ENCODE results near the gene PLEKHA4. TPM values are rescaled to one million over a fixed set of nuclear protein-coding genes. Genes with fewer than 3 reads are reported as not detected.
A peak's percentile ranks its signal among the peaks of the same experiment; 100 is the strongest.

The PLEKHA4 gene
- total RNA-seq, 1 experiment from 2014 or later, result 27.8 TPM

DNA sequence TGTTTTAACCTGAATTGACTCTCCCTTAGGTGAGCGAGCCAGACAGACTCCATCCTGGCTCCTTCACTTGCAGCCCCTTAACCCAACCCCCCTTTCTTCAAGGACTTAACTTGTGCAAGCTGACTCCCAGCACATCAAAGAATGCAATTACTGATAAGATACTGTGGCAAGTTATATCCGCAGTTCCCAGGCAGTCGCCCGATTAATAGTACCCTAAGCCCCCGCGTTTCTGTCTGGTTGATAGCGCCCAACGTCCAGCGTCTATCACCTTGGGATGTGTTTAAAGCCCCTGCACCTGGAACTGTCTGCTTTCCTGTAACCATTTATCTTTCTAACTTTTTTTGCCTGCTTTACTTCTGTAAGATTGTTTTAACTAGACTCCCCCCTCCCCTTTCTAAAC is 38.3 kb downstream of the PLEKHA4 start:
- DNase-seq (ENCODE audit: low read depth), result no peak

DNA sequence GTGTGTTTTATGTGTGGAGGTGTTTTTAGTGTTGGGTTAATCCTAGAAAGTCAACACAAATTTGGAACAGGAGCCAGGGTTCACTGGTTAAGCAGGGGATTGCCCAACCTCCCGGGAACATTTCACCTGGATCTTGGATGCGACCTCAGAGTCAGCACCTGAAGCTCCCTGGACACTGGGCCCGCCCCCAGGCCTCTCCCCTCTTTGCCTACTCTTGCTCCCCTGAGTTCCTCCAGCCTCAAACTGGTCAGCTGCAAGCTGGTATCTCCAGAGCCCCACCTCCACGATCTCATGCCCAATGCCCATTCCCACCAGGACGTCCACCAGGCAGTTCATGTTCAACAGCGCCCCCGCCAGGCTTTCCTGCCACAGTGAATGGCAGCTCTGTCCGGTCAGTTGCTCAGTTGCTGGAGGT is 41.8 kb downstream of the PLEKHA4 start:
- no peak for DNase-seq (ENCODE audit: low read depth)

DNA sequence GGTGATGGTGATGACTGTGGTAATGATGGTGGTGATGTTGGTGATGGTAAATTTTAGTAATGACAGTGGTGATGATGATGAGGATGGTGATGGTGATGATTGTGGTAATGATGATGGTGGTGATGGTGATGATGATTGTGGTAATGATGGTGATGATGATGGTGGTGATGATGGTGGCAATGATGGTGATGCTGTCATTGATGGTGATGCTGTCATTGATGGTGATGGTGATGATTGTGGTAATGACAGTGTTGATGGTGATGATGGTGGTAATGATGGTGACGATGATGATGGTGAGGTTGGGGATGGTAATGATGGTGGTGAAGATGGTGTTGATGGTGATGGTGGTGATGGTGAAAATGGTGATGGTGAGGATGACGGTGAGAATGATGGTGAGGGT is 45.9 kb downstream of the PLEKHA4 start:
- no peak for DNase-seq (ENCODE audit: low read depth)

DNA sequence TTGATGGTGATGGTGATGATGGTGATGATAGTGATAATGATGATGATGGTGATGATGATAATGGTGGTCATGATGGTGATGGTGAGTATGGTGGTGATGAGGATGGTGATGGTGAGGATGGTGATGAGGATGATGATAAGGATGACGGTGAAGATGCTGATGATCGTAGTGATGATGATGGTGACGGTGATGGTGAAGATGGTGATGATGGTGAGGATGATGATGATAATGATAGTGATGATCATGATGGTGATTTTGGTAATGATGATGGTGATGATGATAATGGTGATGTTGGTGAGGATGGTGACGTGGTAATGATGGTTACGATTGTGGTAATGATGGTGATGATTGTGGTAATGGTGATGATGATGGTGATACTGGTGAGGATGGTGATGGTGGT is 46.8 kb downstream of the PLEKHA4 start:
- no peak for DNase-seq (ENCODE audit: low read depth)

DNA sequence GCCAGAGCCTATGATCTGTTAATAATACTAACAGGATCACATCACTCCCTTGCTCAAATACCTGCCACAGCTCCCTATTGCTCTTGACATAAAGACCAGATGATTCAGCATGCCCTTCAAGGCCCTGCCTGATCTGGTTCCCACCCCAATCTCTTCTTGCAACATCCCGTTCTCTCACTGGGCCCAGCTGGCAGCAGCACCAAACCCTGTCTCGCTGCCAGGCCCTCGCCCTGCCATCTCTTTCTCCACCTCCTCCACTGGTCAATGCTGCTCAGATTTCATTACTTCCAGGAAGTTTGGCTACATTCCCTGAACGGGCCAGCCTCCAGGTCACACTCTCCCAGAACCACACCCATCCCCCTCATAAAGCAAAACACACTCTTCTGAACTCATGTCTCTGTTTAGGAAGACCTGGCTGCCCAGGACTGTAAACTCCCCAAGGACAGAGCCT is 49.0 kb downstream of the PLEKHA4 start:
- peak; percentile 86 for DNase-seq (ENCODE audit: low read depth)

DNA sequence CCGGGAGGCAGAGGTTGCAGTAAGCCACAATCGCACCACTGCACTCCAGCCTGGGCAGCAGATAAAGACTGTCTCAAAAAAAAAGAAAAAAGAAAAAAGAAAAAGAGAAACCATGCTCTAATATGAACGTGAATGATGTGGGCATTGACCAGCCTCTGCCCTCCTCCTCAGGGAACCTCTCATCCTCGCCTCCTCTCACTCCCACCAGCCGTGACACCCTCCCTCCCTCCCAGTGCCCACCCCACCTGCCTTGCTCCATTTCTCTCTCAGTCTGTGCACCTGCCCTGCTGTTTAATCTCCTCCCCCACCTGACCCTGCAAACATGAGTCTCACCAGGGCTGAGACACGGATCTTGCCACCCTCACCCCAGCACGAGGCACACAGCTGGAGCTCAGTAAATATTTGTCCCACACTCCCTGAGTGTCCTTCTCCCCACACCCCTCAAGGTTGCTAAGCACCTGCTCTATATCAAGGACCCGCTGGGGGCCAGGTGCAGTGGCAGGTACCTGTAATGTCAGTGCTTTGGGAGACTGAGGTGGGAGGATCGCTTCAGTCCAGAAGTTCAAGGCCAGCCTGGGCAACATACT is 50.1 kb downstream of the PLEKHA4 start:
- no peak for DNase-seq (ENCODE audit: low read depth)

DNA sequence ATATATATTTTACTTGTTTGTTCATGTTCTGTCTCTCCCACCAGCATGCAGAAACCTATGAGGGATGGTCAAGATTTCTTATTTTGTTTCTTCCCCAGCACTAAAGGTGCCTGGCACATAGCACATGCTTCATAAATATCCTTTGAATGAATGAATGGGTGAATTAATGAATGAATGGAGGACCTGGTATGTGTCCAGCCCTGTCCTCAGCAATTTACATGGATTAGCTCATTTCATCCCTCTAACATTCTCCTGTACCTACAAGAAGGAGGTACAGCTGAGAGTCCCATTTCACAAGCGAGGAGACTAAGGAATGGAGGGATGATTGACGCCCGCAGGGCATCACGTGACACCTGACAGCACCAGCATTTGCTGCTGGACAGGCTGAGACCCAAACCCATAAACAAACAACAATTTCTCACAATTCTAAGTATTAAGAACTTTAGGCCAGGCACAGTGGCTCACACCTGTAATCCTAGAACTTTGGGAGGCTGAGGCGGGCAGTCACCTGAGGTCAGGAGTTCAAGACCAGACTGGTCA is 50.8 kb downstream of the PLEKHA4 start:
- no peak for DNase-seq (ENCODE audit: low read depth)

DNA sequence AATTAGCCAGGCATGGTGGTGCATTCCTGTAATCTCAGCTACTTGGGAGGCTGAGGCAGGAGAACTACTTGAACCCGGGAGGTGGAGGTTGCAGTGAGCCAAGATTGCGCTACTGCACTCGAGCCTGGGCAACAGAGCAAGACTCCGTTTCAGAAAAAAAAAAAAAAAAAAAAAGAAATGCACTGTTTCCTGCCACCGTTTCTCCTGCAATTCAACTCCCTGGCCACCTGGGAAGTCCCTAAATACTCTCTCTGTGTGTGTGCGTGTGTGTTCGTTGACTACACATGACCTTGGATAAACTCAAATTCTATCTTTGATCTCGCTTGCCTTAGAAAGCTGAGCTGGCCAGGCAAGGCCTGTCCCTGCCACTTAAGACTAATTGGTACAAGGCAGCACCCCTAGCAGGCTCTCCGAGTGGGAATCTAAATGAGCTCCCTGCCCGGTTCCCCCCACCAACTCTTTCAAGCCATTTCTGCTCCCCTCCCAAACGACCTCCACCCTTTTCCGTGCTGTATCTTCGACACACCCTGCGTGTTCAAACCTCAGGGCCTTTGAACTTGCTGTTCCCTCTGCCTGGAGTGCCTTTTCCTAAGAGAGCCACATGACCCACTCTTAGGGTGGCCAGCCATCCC is 52.4 kb downstream of the PLEKHA4 start:
- DNase-seq (ENCODE audit: low read depth), result peak; percentile 29

DNA sequence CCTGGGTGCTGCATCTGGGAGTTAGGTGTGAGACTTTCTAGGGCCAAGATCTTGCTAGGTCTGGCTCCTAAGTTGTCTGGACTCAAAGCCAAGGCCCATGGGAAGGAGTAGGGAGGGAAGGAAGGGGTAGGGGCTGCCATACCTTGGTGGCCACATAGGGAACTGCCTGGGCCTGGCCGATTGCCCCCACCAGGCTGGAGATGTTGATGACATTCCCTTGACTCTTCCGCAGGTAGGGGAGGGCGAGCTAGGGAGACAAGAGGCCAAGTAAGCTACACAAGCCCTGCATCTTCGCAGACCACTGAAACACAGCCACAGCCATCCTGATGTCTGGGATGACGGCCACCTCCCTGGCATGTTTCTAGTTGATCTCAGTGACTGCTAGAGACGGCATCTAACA is 53.5 kb downstream of the PLEKHA4 start:
- no peak for DNase-seq (ENCODE audit: low read depth)

DNA sequence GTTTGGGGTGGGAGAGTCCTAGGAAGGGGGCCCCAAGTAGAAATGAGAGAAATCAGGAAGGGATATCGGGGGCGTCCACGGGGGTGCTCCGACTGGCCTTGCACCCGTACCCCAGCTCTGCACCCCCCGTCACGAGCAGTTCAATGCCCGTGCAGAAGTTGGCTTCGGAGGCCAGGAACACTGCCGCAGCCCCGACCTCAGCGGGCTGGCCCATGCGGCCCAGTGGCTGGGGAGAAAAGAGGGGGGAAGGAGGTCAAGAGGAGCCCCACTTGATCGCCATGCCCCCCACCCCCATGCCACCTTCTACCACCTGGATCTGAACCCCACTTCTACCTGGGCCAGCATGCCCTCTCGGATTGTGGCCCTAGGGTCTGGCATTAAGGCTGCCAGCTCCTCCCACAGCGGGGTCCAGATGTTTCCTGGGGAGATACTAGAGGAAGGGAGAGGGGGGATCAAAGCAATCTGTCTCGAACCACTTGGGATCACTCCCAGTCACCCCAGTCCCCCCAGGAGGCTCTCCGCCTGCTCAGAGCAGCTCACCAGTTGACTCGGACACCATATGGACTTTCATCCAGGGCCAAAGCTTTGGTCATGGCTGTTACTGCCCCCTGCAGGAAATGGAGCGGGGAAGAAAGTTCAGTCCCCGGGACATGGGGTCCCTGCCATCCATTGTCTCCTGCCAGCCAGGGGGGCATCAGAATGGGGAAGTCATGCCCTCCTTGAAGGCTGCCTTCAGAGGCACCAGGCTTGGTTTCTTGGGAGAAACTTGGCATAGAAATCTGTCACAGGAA is 55.1 kb downstream of the PLEKHA4 start:
- DNase-seq (ENCODE audit: low read depth), result no peak

DNA sequence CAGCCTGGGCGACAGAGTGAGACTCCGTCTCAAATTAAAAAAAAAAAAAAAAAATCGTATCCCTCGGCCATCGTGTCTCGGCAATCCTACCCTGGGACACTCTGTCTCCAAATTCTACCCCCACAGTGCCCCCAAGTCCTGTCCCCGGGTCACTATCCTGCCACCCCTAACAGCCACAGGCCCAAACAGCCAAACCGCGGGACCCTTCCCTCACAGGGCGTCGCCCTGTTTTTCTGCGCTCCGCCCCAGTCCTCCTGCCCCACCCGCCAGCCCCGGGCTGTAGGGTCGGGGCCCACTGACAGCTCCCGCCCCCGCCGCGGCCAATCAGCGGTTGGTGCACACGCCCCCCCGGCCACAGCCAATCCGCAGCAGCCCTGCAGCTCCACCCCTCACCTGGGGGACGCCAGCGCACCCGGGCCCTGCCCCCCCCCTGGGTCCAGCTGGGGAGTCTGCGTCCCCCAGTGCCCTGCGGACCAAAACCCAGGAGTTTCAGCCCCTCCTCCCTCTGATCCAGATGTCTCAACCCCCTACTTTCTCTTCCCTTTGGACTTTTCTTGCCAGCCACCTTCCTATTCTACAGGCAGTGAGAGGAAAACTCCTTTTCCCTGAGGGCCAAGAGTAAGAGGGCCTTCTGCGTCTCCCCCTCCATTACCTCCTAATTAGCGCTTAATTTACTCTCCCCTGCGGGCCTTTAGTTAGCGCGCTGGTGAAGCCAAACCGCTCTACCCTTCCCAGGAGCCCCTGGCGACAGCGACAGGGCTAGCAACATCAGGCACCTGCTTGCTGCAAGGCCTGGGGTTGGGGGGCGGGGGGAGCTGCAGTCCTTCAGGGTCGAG is 56.1 kb downstream of the PLEKHA4 start:
- DNase-seq (ENCODE audit: low read depth), result no peak

DNA sequence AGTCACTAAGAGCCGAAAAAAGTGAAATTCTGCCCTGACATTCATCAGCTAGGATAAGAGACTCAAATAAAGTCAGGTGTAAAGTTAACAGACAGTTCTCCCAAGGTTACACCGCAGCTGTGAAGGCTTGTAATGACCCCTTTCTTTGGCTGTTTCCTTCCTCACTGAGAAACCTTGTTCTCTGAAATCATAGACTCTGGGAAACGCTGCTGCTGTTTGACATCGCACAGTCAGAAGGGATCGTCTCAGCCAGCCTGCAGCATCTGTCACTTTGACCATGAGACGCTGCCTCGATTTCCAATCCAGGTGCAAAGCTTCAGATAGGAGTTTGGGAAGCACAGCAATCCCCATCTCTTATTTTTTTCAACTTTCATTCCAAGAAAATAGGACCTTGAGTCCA is 58.3 kb downstream of the PLEKHA4 start:
- no peak for DNase-seq (ENCODE audit: low read depth)

DNA sequence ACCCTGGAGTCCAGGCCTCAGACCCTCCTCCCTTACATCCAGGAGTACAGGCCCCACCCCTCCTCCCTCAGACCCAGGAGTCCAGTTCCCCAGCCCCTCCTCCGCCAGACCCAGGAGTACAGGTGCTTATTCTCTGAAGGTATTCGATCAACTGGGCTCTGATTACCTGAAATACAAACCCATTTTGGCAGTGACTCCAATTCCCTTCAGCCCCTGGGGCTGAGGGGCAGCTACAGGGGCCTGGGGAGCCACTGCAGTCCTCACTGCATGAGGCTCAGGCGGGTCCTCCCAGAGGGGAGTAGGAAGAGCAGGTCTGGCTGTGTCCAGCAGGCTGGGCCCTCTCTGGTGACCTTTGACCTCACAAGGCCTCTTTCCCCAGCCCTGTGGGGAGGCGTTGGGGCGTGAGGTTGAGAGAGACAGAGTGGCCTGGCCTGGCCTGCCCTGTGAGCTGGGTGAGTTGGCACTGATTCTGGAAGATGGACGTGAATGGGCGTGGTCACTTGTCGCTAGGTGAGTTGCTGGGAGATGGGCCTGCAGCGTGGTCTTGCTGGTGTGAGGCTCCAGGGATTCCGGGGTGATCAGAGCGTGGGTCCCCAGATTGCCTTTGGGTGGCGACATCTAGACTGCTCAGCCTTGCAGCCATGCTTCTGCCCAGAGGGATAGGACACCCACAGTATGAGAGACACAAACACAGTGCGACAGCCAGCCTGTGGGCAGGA is 60.7 kb downstream of the PLEKHA4 start:
- no peak for DNase-seq (ENCODE audit: low read depth)

DNA sequence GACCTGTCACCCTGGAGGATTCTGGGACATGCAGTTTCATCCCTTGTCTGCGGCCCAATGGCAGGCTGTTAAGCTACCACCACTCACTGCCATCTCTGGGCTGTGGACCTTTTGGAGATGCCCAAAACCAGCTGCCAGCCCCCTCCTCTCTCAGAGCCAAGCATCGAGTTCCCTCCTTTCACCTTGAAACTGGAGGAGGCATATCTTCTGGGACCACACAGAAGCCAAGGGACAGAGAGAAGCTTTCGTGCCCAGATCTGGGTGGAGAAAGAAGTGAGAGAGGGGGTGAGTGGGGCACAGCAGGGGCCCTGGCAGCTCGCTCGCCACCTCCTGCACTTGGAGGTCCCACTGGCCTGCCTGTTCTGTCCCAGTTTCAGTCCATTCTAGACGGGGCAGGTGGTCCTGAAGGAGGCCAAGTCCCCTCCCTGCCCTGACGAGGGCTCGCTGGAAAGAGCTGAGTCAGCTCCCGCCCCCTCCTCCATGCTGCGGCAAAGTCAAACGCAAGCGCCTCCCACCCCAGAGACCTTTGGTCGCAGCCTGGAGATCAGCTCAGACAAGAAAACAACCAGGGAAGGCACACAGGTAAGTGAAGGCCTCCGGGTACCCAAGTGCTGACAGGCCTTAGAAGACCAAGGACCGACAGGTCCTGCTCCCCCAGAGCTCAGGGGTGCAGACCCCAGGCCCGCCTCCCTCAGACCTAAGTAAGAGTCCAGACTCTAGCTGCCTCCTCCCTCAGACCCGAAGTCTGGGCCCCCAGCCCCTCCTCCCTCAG is 61.4 kb downstream of the PLEKHA4 start:
- DNase-seq (ENCODE audit: low read depth), result no peak

DNA sequence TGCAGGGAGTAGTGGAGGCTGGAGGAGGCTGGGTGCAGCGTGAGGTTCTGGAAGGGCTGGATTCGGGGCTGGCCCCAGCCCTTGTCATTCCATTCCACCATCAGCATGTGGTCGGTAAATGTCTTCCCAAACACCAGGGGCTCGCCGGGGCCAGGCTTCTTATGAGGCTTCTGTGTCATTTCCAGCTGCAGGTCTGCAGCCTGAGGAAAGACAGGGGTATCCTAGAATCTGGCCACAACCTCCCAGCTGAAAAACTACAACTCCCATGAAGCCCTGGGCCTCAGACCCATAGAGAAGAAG is 61.9 kb downstream of the PLEKHA4 start:
- DNase-seq (ENCODE audit: low read depth), result no peak

DNA sequence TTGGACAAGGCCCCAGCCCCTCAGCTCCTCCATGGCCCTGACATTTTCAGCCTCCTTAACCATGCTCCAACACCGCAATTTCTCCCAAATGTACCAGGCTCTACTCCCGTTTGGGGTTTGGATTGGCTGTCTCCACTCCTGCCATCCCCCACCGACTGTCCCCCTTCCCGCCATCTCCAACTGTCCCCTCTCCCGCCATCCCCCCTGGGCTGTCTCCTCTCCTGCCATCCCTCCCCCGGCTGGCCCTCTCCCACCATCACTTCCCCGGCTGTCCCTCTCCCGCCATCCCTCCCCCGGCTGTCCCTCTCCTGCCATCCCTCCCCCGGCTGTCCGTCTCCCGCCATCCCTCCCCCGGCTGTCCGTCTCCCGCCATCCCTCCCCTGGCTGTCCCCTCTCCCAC is 63.0 kb downstream of the PLEKHA4 start:
- DNase-seq (ENCODE audit: low read depth), result no peak

DNA sequence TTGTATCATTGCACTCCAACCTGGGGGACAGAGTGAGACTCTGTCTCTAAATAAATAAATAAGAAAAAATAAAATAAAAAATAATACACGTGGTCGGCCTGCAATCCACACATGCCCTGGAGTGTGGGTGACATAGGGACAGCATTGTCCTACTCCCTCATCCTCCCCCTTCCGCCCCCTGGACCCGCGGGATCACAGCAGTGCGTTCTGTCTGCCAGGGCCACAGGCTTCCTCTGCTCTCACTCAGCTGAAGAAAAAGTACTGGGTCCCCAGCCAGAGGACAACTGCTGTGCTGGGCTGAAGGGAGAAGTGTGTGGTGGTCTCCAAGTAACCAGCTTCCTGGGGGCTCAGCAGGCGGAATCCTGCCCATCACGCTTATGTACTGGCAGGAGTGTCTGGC is 63.9 kb downstream of the PLEKHA4 start:
- DNase-seq (ENCODE audit: low read depth), result no peak

DNA sequence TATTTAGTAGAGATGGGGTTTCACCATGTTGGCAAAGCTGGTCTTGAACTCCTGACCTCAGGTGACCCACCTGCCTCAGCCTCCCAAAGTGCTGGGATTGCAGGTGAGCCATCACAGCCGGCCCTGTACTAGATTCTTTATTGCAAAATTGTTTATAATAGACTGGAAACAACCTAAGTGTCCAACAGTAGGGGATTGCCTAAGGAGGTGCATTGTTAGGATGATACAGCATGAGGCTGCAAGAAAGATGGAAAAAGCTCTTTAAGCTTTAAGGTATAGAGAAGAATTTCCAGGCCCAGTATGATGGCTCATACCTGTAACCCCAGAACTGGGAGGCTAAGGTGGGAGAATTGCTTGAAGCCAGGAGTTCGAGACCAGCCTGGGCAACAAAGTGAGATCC is 65.8 kb downstream of the PLEKHA4 start:
- no peak for DNase-seq (ENCODE audit: low read depth)

DNA sequence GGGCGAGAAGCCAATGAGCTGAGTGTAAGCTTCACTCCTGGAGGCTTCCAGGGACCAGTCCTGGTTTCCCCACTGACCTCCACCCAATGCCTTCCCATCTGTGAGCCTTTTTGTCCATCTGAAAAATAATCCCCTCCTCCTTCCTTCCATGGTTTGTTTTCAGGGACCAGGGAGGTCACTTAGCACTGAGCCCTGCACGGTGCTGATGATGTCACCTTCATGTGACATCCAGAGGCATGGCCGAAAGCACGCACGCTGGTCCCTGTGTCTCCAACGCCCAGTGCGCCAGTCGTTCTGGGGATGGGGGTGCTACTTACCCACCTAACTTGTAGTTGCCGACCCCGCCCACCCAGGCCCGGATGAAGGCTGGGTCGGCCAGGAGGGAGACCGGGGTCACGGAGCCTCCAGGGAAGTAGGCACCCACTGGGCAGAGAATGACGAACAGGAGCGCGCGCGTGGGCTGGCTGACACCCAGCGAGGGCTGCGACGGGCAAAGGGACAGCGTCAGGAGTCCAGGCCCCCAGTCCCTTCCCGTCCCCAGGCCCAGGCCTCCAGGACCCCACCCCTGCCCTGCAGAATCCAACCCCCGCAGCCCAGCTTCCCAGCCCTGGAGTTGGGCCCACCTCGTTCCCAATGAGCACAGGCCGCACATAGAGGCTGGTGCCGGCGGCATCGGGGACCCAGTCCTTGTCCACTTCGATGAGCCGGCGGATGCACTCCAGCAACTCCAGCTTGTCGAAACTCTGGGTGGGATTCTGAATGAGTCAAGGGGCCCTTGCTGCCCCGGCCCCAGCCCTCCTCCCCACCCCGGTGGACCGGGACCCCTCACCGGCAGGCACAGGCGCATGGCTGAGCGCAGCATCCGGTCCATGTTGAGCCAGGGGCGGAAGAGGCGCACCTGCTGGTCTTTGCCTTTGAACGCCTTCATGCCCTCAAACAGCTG is 68.8 kb downstream of the PLEKHA4 start:
- no peak for DNase-seq (ENCODE audit: low read depth)
